Mesendoderm (in vitro differentiated cells): ENCODE data around the gene GDF15.

Source experiments
- DNase-seq: peaks from one replicate; pipeline ENCODE4 v3.0.0; 2013
- H2AK5ac ChIP-seq: 2 replicates; pipeline ENCODE4 v1.6.1; 2013; ENCODE audit warnings: low read length, inconsistent platforms
- H2BK120ac ChIP-seq: 2 replicates; pipeline ENCODE4 v1.6.1; 2013; ENCODE audit warnings: low read depth, mild to moderate bottlenecking, low read length, moderate library complexity, mixed read lengths
- H2BK15ac ChIP-seq: replicated peaks from 2 replicates; pipeline ENCODE4 v1.6.1; 2013; ENCODE audit warnings: low read depth, mild to moderate bottlenecking, moderate library complexity
- H2BK5ac ChIP-seq: 2 replicates; pipeline ENCODE4 v1.6.1; 2013; ENCODE audit warnings: low read length, inconsistent platforms
- H3K18ac ChIP-seq: 2 replicates; pipeline ENCODE4 v1.6.1; 2013; ENCODE audit warnings: mild to moderate bottlenecking, low read length, mixed read lengths
- H3K23ac ChIP-seq: one replicate; pipeline ENCODE4 v1.6.1; 2013; ENCODE audit warnings: low read length
- H3K27ac ChIP-seq: 2 replicates; pipeline ENCODE4 v1.5.1; 2013; ENCODE audit warnings: low read depth, mild to moderate bottlenecking, inconsistent platforms, low read length, moderate library complexity
- H3K27me3 ChIP-seq: 2 replicates; pipeline ENCODE4 v1.6.1; 2013; ENCODE audit warnings: low read length, control low read depth, mild to moderate bottlenecking, inconsistent platforms; ENCODE audit not compliant: insufficient read depth, poor library complexity
- H3K36me3 ChIP-seq: 2 replicates; pipeline ENCODE4 v1.6.1; 2013; ENCODE audit warnings: low read length, inconsistent platforms; ENCODE audit not compliant: control insufficient read depth, insufficient read depth
- H3K4ac ChIP-seq: one replicate; pipeline ENCODE4 v1.6.1; 2013; ENCODE audit warnings: low read depth, mild to moderate bottlenecking, low read length, moderate library complexity
- H3K4me1 ChIP-seq: 2 replicates; pipeline ENCODE4 v1.6.1; 2013; ENCODE audit warnings: low read depth, low read length, inconsistent platforms; ENCODE audit not compliant: control insufficient read depth
- H3K4me2 ChIP-seq: 2 replicates; pipeline ENCODE4 v1.6.1; 2013; ENCODE audit warnings: low read length
- H3K4me3 ChIP-seq: 2 replicates; pipeline ENCODE4 v1.5.1; 2013; ENCODE audit warnings: mild to moderate bottlenecking, low read length
- H3K56ac ChIP-seq: one replicate; pipeline ENCODE4 v1.6.1; 2013; ENCODE audit warnings: low read length
- H3K79me1 ChIP-seq: 2 replicates; pipeline ENCODE4 v1.6.1; 2013; ENCODE audit warnings: low read length, inconsistent platforms
- H3K79me2 ChIP-seq: 2 replicates; pipeline ENCODE4 v1.6.1; 2013; ENCODE audit warnings: mild to moderate bottlenecking, low read length; ENCODE audit not compliant: control insufficient read depth, insufficient read depth
- H3K9ac ChIP-seq: 2 replicates; pipeline ENCODE4 v1.6.1; 2013; ENCODE audit warnings: low read length, inconsistent platforms
- H4K5ac ChIP-seq: one replicate; pipeline ENCODE4 v1.6.1; 2013; ENCODE audit warnings: low read length
- H4K8ac ChIP-seq: one replicate; pipeline ENCODE4 v1.6.1; 2013; ENCODE audit warnings: low read depth, mild to moderate bottlenecking, control low read depth, low read length, moderate library complexity
- WGBS: extraction: QIAGEN DNeasy Blood & Tissue Kit; methylation state at CpG from one replicate; pipeline ENCODE4 v1.1.7; 2013; ENCODE audit warnings: low lambda C conversion rate, missing lambda C conversion rate; ENCODE audit not compliant: insufficient coverage; ENCODE audit errors: extremely low coverage; 5-methylcytosine and 5-hydroxymethylcytosine counted together

The GDF15 gene

DNA sequence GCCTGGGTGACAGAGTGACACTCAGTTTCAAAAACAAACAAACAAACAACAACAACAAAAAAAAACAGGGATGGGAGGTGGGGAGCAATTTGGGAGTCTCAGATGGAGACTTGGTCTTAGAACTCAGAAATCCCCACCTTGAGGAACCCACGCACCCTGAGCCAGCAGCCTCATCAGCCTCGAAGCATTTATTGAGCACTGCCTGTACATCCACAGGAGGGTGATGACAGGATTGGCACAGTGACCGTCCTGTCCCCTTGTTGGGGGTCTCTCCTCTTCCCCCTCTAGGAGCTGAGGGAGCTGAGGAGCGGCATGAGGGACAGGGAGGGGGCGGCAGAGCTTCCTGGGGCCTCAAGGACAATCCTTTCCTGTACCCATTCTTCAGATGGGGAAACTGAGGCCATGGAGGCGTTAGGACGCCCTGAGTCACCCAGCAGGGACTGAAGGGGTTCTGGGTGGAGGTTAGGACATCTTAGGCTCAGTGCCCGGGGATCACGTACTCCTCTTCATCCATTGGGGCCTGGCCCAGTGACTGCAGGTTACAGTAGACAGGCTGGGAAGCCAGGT is 5.6 kb downstream of the GDF15 start:
- Histone ChIP-seq H3K4ac (no peak overlapping the region), H3K9ac (no peak overlapping the region), H2AK5ac (no peak overlapping the region), H3K36me3 (no peaks in the 10 kb centered on the region), H2BK15ac (no peak overlapping the region), H4K5ac (no peak overlapping the region), H3K27ac (no peak overlapping the region), H3K4me1 (no peaks in the 10 kb centered on the region), H3K18ac (no peak overlapping the region), H4K8ac (no peak overlapping the region), H3K23ac (no peak overlapping the region), H3K4me3 (no peak overlapping the region), H3K79me1 (no peaks in the 10 kb centered on the region), H3K56ac (no peak overlapping the region), H3K27me3 (no peaks in the 10 kb centered on the region), H3K79me2 (no peaks in the 10 kb centered on the region), H2BK5ac (no peak overlapping the region), H3K4me2 (no peak overlapping the region), H2BK120ac (no peak overlapping the region)
- no peak for DNase-seq
- WGBS, result no CpG with 5 or more reads among the region's 9 CpGs

DNA sequence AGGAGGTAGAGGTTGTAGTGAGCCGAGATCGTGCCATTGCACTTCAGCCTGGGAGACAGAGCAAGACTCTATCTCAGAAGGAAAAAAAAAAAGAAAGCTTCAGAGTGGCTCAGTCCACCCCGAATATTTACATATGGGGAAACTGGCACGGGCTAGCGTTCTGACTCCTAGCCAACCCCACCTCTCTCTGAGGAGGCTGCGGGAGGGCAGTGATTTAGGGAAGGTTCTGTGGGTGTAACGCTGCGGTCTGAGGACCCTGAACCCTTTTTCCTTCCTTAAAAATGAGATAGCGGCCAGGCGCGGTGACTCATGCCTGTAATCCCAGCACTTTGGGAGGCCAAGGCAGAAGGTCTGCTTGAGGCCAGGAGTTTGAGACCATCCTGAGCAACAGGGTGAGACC is 6.5 kb downstream of the GDF15 start:
- H2BK120ac ChIP-seq, result no peak overlapping the region

GRCh38 chr19:18392926-18393325 is 7.0 kb downstream of the GDF15 start:
- no peak overlapping the region for H2BK5ac ChIP-seq
- no CpG with 5 or more reads among the region's 5 CpGs for WGBS

More for the DNA sequence above, 6.5 kb downstream of the GDF15 start:
- H2BK5ac ChIP-seq, result no peak overlapping the region
- no peak overlapping the region for H3K27ac ChIP-seq
- H3K23ac ChIP-seq, result no peak overlapping the region
- H4K8ac ChIP-seq, result no peak overlapping the region
- no peak overlapping the region for H3K4me2 ChIP-seq
- DNase-seq, result no peak
- H3K18ac ChIP-seq, result no peak overlapping the region
- no CpG with 5 or more reads among the region's 11 CpGs for WGBS
- no peaks in the 10 kb centered on the region for H3K79me2 ChIP-seq
- no peak overlapping the region for H4K5ac ChIP-seq
- H3K36me3 ChIP-seq, result no peaks in the 10 kb centered on the region
- no peak overlapping the region for H2BK15ac ChIP-seq
- no peaks in the 10 kb centered on the region for H3K27me3 ChIP-seq
- H3K4ac ChIP-seq, result no peak overlapping the region
- H3K79me1 ChIP-seq, result no peaks in the 10 kb centered on the region
- H3K56ac ChIP-seq, result no peak overlapping the region
- H3K4me3 ChIP-seq, result no peak overlapping the region
- no peak overlapping the region for H2AK5ac ChIP-seq
- no peak overlapping the region for H3K9ac ChIP-seq
- no peaks in the 10 kb centered on the region for H3K4me1 ChIP-seq

GRCh38 chr19:18393836-18394235 is 7.9 kb downstream of the GDF15 start:
- no peak overlapping the region for H3K4me3 ChIP-seq
- H3K4ac ChIP-seq, result no peak overlapping the region
- H3K23ac ChIP-seq, result no peak overlapping the region
- H4K8ac ChIP-seq, result no peak overlapping the region
- no peak overlapping the region for H3K27ac ChIP-seq
- WGBS, result no CpG with 5 or more reads among the region's 7 CpGs
- no peaks in the 10 kb centered on the region for H3K79me1 ChIP-seq
- H3K36me3 ChIP-seq, result no peaks in the 10 kb centered on the region
- H2BK15ac ChIP-seq, result no peak overlapping the region
- no peak overlapping the region for H2BK5ac ChIP-seq
- H3K4me1 ChIP-seq, result no peaks in the 10 kb centered on the region
- no peaks in the 10 kb centered on the region for H3K27me3 ChIP-seq
- no peak overlapping the region for H3K4me2 ChIP-seq
- no peak overlapping the region for H3K18ac ChIP-seq
- H2BK120ac ChIP-seq, result no peak overlapping the region
- no peak overlapping the region for H3K56ac ChIP-seq
- H4K5ac ChIP-seq, result no peak overlapping the region
- no peak overlapping the region for H3K9ac ChIP-seq
- no peaks in the 10 kb centered on the region for H3K79me2 ChIP-seq
- DNase-seq, result no peak
- H2AK5ac ChIP-seq, result no peak overlapping the region

More at GRCh38 chr19:18392926-18393325, 7.0 kb downstream of the GDF15 start:
- no peak overlapping the region for H4K8ac ChIP-seq
- H3K4me1 ChIP-seq, result no peaks in the 10 kb centered on the region
- H3K27me3 ChIP-seq, result no peaks in the 10 kb centered on the region
- no peaks in the 10 kb centered on the region for H3K36me3 ChIP-seq
- no peak overlapping the region for H2AK5ac ChIP-seq
- no peak for DNase-seq
- no peaks in the 10 kb centered on the region for H3K79me1 ChIP-seq
- H3K27ac ChIP-seq, result no peak overlapping the region
- no peak overlapping the region for H3K23ac ChIP-seq
- no peak overlapping the region for H3K4me3 ChIP-seq
- H3K18ac ChIP-seq, result no peak overlapping the region
- H3K9ac ChIP-seq, result no peak overlapping the region
- H3K79me2 ChIP-seq, result no peaks in the 10 kb centered on the region
- no peak overlapping the region for H3K4ac ChIP-seq
- H4K5ac ChIP-seq, result no peak overlapping the region
- no peak overlapping the region for H2BK120ac ChIP-seq
- no peak overlapping the region for H2BK15ac ChIP-seq
- no peak overlapping the region for H3K56ac ChIP-seq
- H3K4me2 ChIP-seq, result no peak overlapping the region

GRCh38 chr19:18396471-18397241 is 10.7 kb downstream of the GDF15 start:
- Histone ChIP-seq H3K79me2 (no peaks in the 10 kb centered on the region), H2BK5ac (no peak overlapping the region), H3K23ac (no peak overlapping the region), H3K79me1 (no peaks in the 10 kb centered on the region), H3K56ac (no peak overlapping the region), H3K4ac (no peak overlapping the region), H2BK15ac (no peak overlapping the region), H4K5ac (no peak overlapping the region), H3K4me2 (no peak overlapping the region), H2BK120ac (no peak overlapping the region), H3K4me3 (no peak overlapping the region), H3K9ac (no peak overlapping the region), H2AK5ac (no peak overlapping the region), H3K36me3 (no peaks in the 10 kb centered on the region), H3K18ac (no peak overlapping the region), H3K27me3 (no peaks in the 10 kb centered on the region), H4K8ac (no peak overlapping the region), H3K27ac (no peak overlapping the region), H3K4me1 (no peaks in the 10 kb centered on the region)
- no peak for DNase-seq
- WGBS, result no CpG with 5 or more reads among the region's 37 CpGs
